ENCODE data around the gene MAPK14. TPM values are rescaled to one million over a fixed set of nuclear protein-coding genes. Genes with fewer than 3 reads are reported as not detected.

MAPK14 gene
- total and polyA plus RNA-seq, 2 donors (not counting 3 experiments of a cell fraction or from before 2014, with no cell fraction given), result 33.3 to 54.1 TPM

- Histone ChIP-seq H3K27me3 (ENCODE audit: control insufficient read depth in 2 of 2, insufficient read depth in 2 of 2, low read length in 2 of 2) (no peaks in the 10 kb centered on the region), H3K4me1 (ENCODE audit: control insufficient read depth, extremely low read depth, insufficient read depth, low read length) (no peaks in the 10 kb centered on the region), H3K4me2 (ENCODE audit: insufficient read depth, low read length) (no peak overlapping the region), H3K27ac (ENCODE audit: insufficient read depth, low read depth, low read length) (no peak overlapping the region), H3K9me1 (replicated peaks; ENCODE audit: control insufficient read depth, extremely low read depth, insufficient read depth, low read length) (no peaks in the 10 kb centered on the region), H3K36me3 (ENCODE audit: control insufficient read depth in 2 of 2, extremely low read depth in 1 of 2, insufficient read depth in 2 of 2, low read length in 2 of 2) (peaks cover 0 to 2% of the 10 kb centered on the region in 2 experiments), H3K4me3 (replicated peaks in 1 of 3; ENCODE audit: insufficient read depth in 1 of 3, low read depth in 1 of 3, low read length in 3 of 3) (no peak overlapping the region), H3K9me3 (replicated peaks; ENCODE audit: control insufficient read depth, insufficient read depth, low read length) (no peaks in the 10 kb centered on the region), H4K20me1 (replicated peaks; ENCODE audit: control insufficient read depth, extremely low read depth, insufficient read depth, low read length) (peaks cover 12% of the 10 kb centered on the region), H3K9ac (replicated peaks; ENCODE audit: extremely low read depth, insufficient read depth, low read length) (no peak overlapping the region), H3K79me2 (ENCODE audit: control insufficient read depth, insufficient read depth, low read length) (peaks cover 87% of the 10 kb centered on the region), H2AFZ (ENCODE audit: low read depth, low read length) (no peak overlapping the region)
- DNase-seq (ENCODE audit: low read depth, low spot score) (no peak), FAIRE-seq (no peak)
- dilution Hi-C loops (cut with MboI; ENCODE audit: extremely low pct_ligation_motif_present, low sequenced_read_pairs) (no loop called here), intact Hi-C loops (cut with micrococcal nuclease) (no loop called here)
- CTCF ChIA-PET, result interaction anchor here (1.5 kb wide), 1 partner anchor 24 kb away, joined by 4 read pairs; no protein-coding TSS in a partner anchor
- no peak for TF ChIP-seq CTCF (IDR thresholded peaks at IDR 0.05; ENCODE audit: extremely low read depth in 1 of 2, insufficient read depth in 1 of 2, low read depth in 1 of 2, low read length in 2 of 2)
- TF ChIP-seq POLR2AphosphoS5 (IDR thresholded peaks at IDR 0.05; ENCODE audit: insufficient read depth, low read depth, low read length), result no peak
- no peak for TF ChIP-seq FOS (IDR thresholded peaks at IDR 0.05; ENCODE audit: borderline replicate concordance, insufficient read depth, low read length)
- TF ChIP-seq EZH2 (IDR thresholded peaks at IDR 0.05; ENCODE audit: borderline replicate concordance, low read depth, low read length, severe bottlenecking), result no peak
- TF ChIP-seq GATA2 (IDR thresholded peaks at IDR 0.05; ENCODE audit: insufficient read depth, insufficient read length, low read depth, low read length), result no peak
- TF ChIP-seq JUN (IDR thresholded peaks at IDR 0.05; ENCODE audit: borderline replicate concordance, insufficient read depth, insufficient read length, low read depth), result no peak
- TF ChIP-seq POLR2A (IDR thresholded peaks at IDR 0.05; ENCODE audit: low read depth, low read length), result no peak
- no peak for TF ChIP-seq MAX (IDR thresholded peaks at IDR 0.05; ENCODE audit: insufficient read depth, insufficient read length)
- TF ChIP-seq MYC (IDR thresholded peaks at IDR 0.05; ENCODE audit: low read depth, low read length), result no peak
- no TSS peak for BruUV-seq (replicated peaks)
- POLR2A ChIA-PET, result no interaction called here
Measured at GRCh38 chr6:36049582-36049981, 22.0 kb downstream of the MAPK14 start.
